Keratinocyte (primary cell): Measurements from ENCODE around the gene RBM22. TPM values are rescaled to one million over a fixed set of nuclear protein-coding genes. Genes with fewer than 3 reads are reported as not detected.
A peak's percentile ranks its signal among the peaks of the same experiment; 100 is the strongest.
"Not testable (repeated sequence)": the region's sequence is repeated elsewhere in the genome, so short reads cannot be mapped to it uniquely, and the experiment has no call there.

Source experiments
- DNase-seq: peaks from one replicate; pipeline ENCODE4 v3.0.0-alpha.2; 2011; ENCODE audit warnings: low read depth, missing footprints, low spot score
- FAIRE-seq: peaks from 2 replicates; lab custom pipeline; 2011; peaks lifted over from hg19 to GRCh38; lab: Jason Lieb, UNC
- H2AFZ ChIP-seq: 2 replicates; pipeline ENCODE4 v1.6.0; 2012; ENCODE audit warnings: low read length, control low read depth, inconsistent platforms; ENCODE audit not compliant: control insufficient read depth
- H3K27ac ChIP-seq: 2 replicates; pipeline ENCODE4 v1.5.1; 2011; ENCODE audit warnings: low read length; ENCODE audit not compliant: control insufficient read depth, insufficient read depth
- H3K27me3 ChIP-seq: 3 replicates; pipeline ENCODE4 v1.6.0; 2011; ENCODE audit warnings: low read length; ENCODE audit not compliant: control insufficient read depth, insufficient read depth; ENCODE audit errors: extremely low read depth
- H3K36me3 ChIP-seq, 2 experiments: 2 replicates in 1 of 2; 3 replicates in 1 of 2; pipeline ENCODE4 v1.5.1; 2011; ENCODE audit warnings: low read length in 2 of 2, mild to moderate bottlenecking in 1 of 2; ENCODE audit not compliant: control insufficient read depth in 2 of 2, insufficient read depth in 2 of 2; ENCODE audit errors: extremely low read depth in 1 of 2
- H3K4me1 ChIP-seq: 3 replicates; pipeline ENCODE4 v1.5.1; 2011; ENCODE audit warnings: low read length; ENCODE audit not compliant: control insufficient read depth, insufficient read depth; ENCODE audit errors: extremely low read depth
- H3K4me2 ChIP-seq: 3 replicates; pipeline ENCODE4 v1.6.0; 2011; ENCODE audit warnings: low read depth, low read length; ENCODE audit not compliant: control insufficient read depth, insufficient read depth; ENCODE audit errors: extremely low read depth
- H3K4me3 ChIP-seq, 3 experiments: fragments of 200-600 bp in 1 of 3; sonication (generic) in 1 of 3; 2 replicates in 2 of 3; 3 replicates in 1 of 3; pipeline ENCODE4 v1.5.1; 2011 to 2016; ENCODE audit warnings: low read length in 3 of 3, mild to moderate bottlenecking in 3 of 3, control low read depth in 2 of 3, inconsistent platforms in 1 of 3, low read depth in 1 of 3, mixed read lengths in 1 of 3, mixed run types in 1 of 3, moderate library complexity in 1 of 3; ENCODE audit not compliant: control insufficient read depth in 2 of 3, insufficient read depth in 2 of 3; ENCODE audit errors: extremely low read depth in 1 of 3
- H3K79me2 ChIP-seq: 2 replicates; pipeline ENCODE4 v1.6.0; 2012; ENCODE audit warnings: low read length; ENCODE audit not compliant: control insufficient read depth, insufficient read depth
- H3K9ac ChIP-seq: 3 replicates; pipeline ENCODE4 v1.6.0; 2011; ENCODE audit warnings: low read length; ENCODE audit not compliant: control insufficient read depth, insufficient read depth; ENCODE audit errors: extremely low read depth
- H3K9me1 ChIP-seq: 3 replicates; pipeline ENCODE4 v1.6.0; 2011; ENCODE audit warnings: low read length; ENCODE audit not compliant: control insufficient read depth, insufficient read depth; ENCODE audit errors: extremely low read depth
- H3K9me3 ChIP-seq: 2 replicates; pipeline ENCODE4 v1.5.1; 2012; ENCODE audit warnings: low read depth, low read length; ENCODE audit not compliant: control insufficient read depth
- H4K20me1 ChIP-seq: 3 replicates; pipeline ENCODE4 v1.6.0; 2011; ENCODE audit warnings: low read length; ENCODE audit not compliant: control insufficient read depth, insufficient read depth; ENCODE audit errors: extremely low read depth
- EZH2 ChIP-seq: IDR thresholded peaks from one replicate; pipeline ENCODE4 v1.6.1; 2012; ENCODE audit warnings: inconsistent platforms, mild to moderate bottlenecking, low read length, moderate library complexity
- dilution Hi-C: fragments of 300-500 bp; cut with MboI; formaldehyde crosslinking; loops from one replicate; pipeline ENCODE4 v1.7.0; 2020; ENCODE audit warnings: low sequenced_read_pairs; ENCODE audit not compliant: extremely low pct_ligation_motif_present
- polyA minus RNA-seq, 3 experiments: library from RNA; depleted of rRNA, polyadenylated mRNA; stranded (reverse); fragments of >200 nt; gene quantifications; 1 replicate in 1 of 3; 2 replicates in 1 of 3; 3 replicates in 1 of 3; pipeline ENCODE4 v1.2.3, GENCODE V29; 2011
- polyA plus RNA-seq, 5 experiments: library from polyadenylated mRNA; depleted of rRNA in 3 of 5; stranded (reverse) in 3 of 5; stranded (forward) in 1 of 5; unstranded in 1 of 5; fragments of >200 nt; gene quantifications; 1 replicate in 1 of 5; 2 replicates in 3 of 5; 3 replicates in 1 of 5; pipeline versions ENCODE4 v1.2.1 to v1.2.3, GENCODE V29; 2011 to 2012; ENCODE audit warnings: missing spikeins in 2 of 5, low read depth in 1 of 5, low replicate concordance in 1 of 5
- TF ChIP-seq, protein P1 (sequence below), 3 experiments: IDR thresholded peaks in 1 of 3; conservative IDR thresholded peaks in 1 of 3; optimal IDR thresholded peaks in 1 of 3; 2 replicates in 2 of 3; 3 replicates in 1 of 3; pipeline versions ENCODE3 to v1.5.1; 2011; ENCODE audit warnings: low read length in 3 of 3, mild to moderate bottlenecking in 3 of 3, moderate library complexity in 2 of 3, control low read depth in 1 of 3, inconsistent platforms in 1 of 3; ENCODE audit not compliant: insufficient read depth in 2 of 3; ENCODE audit errors: extremely low read depth in 1 of 3

The RBM22 gene
- 26.2 to 52.4 TPM (median 34.7 TPM) in 3 replicates for polyA plus RNA-seq
- 14.5 TPM for polyA plus RNA-seq (2011; ENCODE audit: low read depth)
- polyA plus RNA-seq (2011; cell fraction: cytosol; rRNA removed): 25.8 and 36.0 TPM in 2 replicates
- 45.2 and 60.3 TPM in 2 replicates for polyA plus RNA-seq (2011; cell fraction: nucleus; rRNA removed)
- 30.2 and 31.3 TPM in 2 replicates for polyA plus RNA-seq (2012; ENCODE audit: low replicate concordance)
- 15.3 to 29.9 TPM (median 20.9 TPM) in 3 replicates for polyA minus RNA-seq
- 17.8 TPM for polyA minus RNA-seq (2011; cell fraction: cytosol; rRNA and poly(A)+ RNA removed)
- 15.5 and 23.2 TPM in 2 replicates for polyA minus RNA-seq (2011; cell fraction: nucleus; rRNA and poly(A)+ RNA removed)

DNA sequence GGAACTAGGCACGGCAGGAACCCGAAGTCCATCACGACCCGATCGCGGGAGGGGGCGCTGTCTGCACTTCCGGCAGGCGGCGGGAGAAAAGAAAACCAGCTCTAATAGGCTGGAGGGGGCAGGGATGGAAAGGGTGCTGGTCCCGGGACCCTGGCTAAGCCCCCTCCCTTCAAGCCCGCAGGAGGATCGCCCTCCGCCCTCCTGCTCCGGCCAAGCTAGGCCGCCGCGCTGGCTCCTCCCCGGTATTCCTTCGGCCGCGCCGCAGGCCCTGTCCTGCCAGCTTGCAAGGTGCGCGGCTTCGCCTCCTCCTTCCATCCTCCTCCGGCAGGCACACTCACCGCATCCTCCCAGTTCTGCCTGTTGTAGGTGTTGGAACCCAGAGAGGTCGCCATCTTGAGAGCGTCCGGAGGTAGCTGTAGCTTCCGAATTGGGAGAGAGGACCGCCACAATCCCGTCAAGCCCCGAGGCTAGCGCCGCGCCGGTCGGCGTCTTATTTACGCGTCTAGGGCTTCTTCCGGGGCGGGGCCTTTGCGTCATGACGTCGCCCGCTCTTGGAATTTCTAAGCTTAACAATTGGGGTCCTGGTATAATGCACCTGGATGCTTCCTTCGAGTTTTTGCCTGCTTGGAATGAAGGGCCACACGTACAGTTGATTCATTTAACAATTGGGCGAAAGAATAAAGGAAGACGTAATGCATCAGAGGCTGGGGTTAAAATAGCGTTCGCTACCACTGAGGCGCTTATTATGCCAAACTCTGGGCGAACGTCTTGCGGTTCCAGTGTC lies at the start of gene RBM22:
Gene RBM22, minus strand, starts transcription at position 469 of the 784 bp plus-strand sequence. Its CDS starts 77 bp downstream, at position 392.
- Histone ChIP-seq H3K4me1 (peaks cover 15% of the 10 kb centered on the region), H3K4me2 (peak within 1 kb of the TSS; percentile 98), H4K20me1 (no peaks in the 10 kb centered on the region), H2AFZ (peak within 1 kb of the TSS; percentile 99), H3K4me3 (peak within 1 kb of the TSS; percentile 55 to 96 (median 83)), H3K9me1 (no peaks in the 10 kb centered on the region), H3K27ac (peak within 1 kb of the TSS; percentile 87), H3K9ac (peak within 1 kb of the TSS; percentile 89), H3K36me3 (peaks cover 17 to 24% of the 10 kb centered on the region in 2 experiments), H3K79me2 (peaks cover 24% of the 10 kb centered on the region), H3K9me3 (no peaks in the 10 kb centered on the region), H3K27me3 (no peaks in the 10 kb centered on the region)
- FAIRE-seq (peak; percentile 83), DNase-seq (peak; percentile 54)
- TF ChIP-seq EZH2: no peak
- TF ChIP-seq, protein P1, sequence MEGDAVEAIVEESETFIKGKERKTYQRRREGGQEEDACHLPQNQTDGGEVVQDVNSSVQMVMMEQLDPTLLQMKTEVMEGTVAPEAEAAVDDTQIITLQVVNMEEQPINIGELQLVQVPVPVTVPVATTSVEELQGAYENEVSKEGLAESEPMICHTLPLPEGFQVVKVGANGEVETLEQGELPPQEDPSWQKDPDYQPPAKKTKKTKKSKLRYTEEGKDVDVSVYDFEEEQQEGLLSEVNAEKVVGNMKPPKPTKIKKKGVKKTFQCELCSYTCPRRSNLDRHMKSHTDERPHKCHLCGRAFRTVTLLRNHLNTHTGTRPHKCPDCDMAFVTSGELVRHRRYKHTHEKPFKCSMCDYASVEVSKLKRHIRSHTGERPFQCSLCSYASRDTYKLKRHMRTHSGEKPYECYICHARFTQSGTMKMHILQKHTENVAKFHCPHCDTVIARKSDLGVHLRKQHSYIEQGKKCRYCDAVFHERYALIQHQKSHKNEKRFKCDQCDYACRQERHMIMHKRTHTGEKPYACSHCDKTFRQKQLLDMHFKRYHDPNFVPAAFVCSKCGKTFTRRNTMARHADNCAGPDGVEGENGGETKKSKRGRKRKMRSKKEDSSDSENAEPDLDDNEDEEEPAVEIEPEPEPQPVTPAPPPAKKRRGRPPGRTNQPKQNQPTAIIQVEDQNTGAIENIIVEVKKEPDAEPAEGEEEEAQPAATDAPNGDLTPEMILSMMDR (optimal IDR thresholded peaks at IDR 0.05 in 1 of 3, IDR thresholded peaks at IDR 0.05 in 1 of 3, conservative IDR thresholded peaks at IDR 0.05 in 1 of 3; ENCODE audit: extremely low read depth in 1 of 3, insufficient read depth in 2 of 3, low read length in 3 of 3): peak; percentile 41 to 79 (median 76)
- dilution Hi-C loops: no loop called here

DNA sequence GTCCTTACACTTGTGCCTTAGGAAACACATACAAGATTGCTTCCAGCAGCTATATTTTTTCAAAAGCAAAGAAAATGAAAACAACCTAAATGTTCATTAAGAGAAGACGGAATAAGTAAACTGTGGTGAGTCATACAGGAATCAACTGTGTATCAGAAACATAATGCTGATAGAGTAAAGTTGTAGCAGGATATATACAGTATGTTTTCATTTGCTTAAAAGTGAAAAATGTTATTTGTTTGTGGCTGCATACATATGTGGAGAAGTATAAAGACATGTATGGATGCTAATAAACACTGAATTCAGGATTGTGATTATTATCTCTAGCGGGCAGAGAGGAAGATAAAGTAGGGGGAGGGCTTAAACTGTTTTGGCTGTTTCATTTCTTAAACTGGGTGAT lies 49.6 kb upstream of the RBM22 start:
- Histone ChIP-seq H3K9ac (no peak overlapping the region), H3K4me1 (no peaks in the 10 kb centered on the region), H4K20me1 (no peaks in the 10 kb centered on the region), H3K9me1 (no peaks in the 10 kb centered on the region), H3K4me2 (no peak overlapping the region), H3K4me3 (no peak overlapping the region), H3K27ac (no peak overlapping the region), H2AFZ (no peak overlapping the region), H3K79me2 (peaks cover 38% of the 10 kb centered on the region), H3K27me3 (no peaks in the 10 kb centered on the region), H3K9me3 (no peaks in the 10 kb centered on the region), H3K36me3 (peaks cover 10 to 16% of the 10 kb centered on the region in 2 experiments)
- DNase-seq (no peak), FAIRE-seq (no peak)
- no peak for TF ChIP-seq EZH2
- dilution Hi-C loops: no loop called here

DNA sequence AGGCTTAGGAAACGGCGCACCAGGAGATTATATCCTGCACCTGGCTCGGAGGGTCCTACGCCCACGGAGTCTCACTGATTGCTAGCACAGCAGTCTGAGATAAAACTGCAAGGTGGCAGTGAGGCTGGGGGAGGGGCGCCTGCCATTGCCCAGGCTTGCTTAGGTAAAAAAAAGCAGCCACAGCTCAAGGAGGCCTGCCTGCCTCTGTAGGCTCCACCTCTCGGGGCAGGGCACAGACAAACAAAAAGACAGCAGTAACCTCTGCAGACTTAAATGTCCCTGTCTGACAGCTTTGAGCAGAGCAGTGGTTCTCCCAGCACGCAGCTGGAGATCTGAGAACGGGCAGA lies 42.3 kb upstream of the RBM22 start:
- H4K20me1 ChIP-seq, H3K4me1 ChIP-seq, H3K27me3 ChIP-seq, H2AFZ ChIP-seq, DNase-seq, H3K36me3 ChIP-seq, FAIRE-seq, H3K27ac ChIP-seq, H3K9ac ChIP-seq, H3K4me2 ChIP-seq, H3K4me3 ChIP-seq, dilution Hi-C loops, H3K9me3 ChIP-seq, H3K9me1 ChIP-seq: not testable (repeated sequence)
- H3K79me2 ChIP-seq: peaks cover 32% of the 10 kb centered on the region

DNA sequence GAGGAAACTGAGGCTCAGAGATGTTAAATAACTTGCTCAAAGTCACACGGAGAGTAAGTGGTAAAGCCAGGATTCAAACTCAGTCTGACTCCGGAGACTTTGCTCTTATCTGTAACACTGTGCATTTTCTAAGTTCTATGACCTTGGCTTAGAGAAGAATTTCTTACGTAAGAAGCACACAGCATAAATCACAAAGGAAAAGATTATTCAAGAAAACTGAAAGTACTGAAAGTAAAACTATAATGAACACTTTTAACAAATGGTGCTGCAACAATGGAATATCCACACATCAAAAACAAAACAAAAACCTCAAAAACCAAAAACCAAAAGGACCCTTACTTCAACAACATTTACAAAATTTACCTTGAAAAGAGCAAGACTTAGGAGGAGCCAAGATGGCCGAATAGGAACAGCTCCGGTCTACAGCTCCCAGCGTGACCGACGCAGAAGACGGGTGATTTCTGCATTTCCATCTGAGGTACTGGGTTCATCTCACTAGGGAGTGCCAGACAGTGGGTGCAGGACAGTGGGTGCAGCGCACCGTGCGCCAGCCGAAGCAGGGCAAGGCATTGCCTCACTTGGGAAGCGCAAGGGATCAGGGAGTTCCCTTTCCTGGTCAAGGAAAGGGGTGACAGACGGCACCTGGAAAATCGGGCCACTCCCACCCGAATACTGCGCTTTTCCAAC lies 41.7 kb upstream of the RBM22 start:
- FAIRE-seq, DNase-seq, H4K20me1 ChIP-seq, H3K4me2 ChIP-seq, H3K27me3 ChIP-seq, H3K27ac ChIP-seq, dilution Hi-C loops, H3K36me3 ChIP-seq, H3K4me3 ChIP-seq, H3K4me1 ChIP-seq, H3K9me1 ChIP-seq, H3K9ac ChIP-seq, H3K9me3 ChIP-seq, H2AFZ ChIP-seq: not testable (repeated sequence)
- H3K79me2 ChIP-seq: peaks cover 35% of the 10 kb centered on the region
